ENCODE results near the gene KIRREL2. TPM values are rescaled to one million over a fixed set of nuclear protein-coding genes. Genes with fewer than 3 reads are reported as not detected.

Gene KIRREL2
- total and polyA plus RNA-seq, 9 of the 15 experiments (the other 6 are each of a cell fraction or from before 2014, with no cell fraction given): 0.01 to 0.12 (median 0.09) TPM; not detected in 4

- in situ Hi-C loops (cut with MboI) (no loop called here), intact Hi-C loops (cut with micrococcal nuclease) (no loop called here)
- ChIA-PET CTCF (ENCODE audit: low intra/inter-chr PET ratio) (no interaction called here), POLR2A (no interaction called here)
- no peak for FAIRE-seq
- no peak for DNase-seq (ENCODE audit: extremely low read depth in 1 of 4, low spot score in 3 of 4)
- 3% methylated on average over 8 of the region's 9 CpGs for WGBS (ENCODE audit: insufficient coverage, low coverage, missing lambda C conversion rate)
- Histone ChIP-seq H3K27ac (ENCODE audit: extremely low read depth, low read depth, low read length) (no peak within 1 kb of the TSS), H3K9me3 (replicated peaks; ENCODE audit: control insufficient read depth, insufficient read depth, low read depth, low read length) (no peaks in the 10 kb centered on the region), H3K79me2 (ENCODE audit: control insufficient read depth, insufficient read depth, low read length) (no peaks in the 10 kb centered on the region), H3K9ac (ENCODE audit: insufficient read depth in 1 of 2, low read depth in 2 of 2, low read length in 2 of 2) (peak within 1 kb of the TSS in 1 of 2 experiments; percentile 64; a peak in 1 of 4 replicates), H3K36me3 (ENCODE audit: control insufficient read depth, insufficient read depth, low read length) (no peaks in the 10 kb centered on the region), H4K20me1 (replicated peaks; ENCODE audit: control insufficient read depth, insufficient read depth, low read length) (peaks cover 20% of the 10 kb centered on the region), H3K4me3 (no peak within 1 kb of the TSS), H2AFZ (ENCODE audit: low read depth, low read length) (no peak within 1 kb of the TSS), H3K4me1 (replicated peaks in 1 of 2; ENCODE audit: control insufficient read depth in 2 of 2, insufficient read depth in 2 of 2, low read length in 2 of 2) (peaks cover 8 to 29% of the 10 kb centered on the region in 2 experiments), H3K4me2 (ENCODE audit: insufficient read depth, low read length) (no peak within 1 kb of the TSS), H3K9me1 (ENCODE audit: control insufficient read depth, insufficient read depth, low read length) (peaks cover 4% of the 10 kb centered on the region), H3K27me3 (ENCODE audit: control insufficient read depth in 2 of 2, insufficient read depth in 2 of 2, low read length in 2 of 2) (peaks cover 31 to 79% of the 10 kb centered on the region in 2 experiments)
- ATAC-seq: no peak
- TF ChIP-seq FOXA3 (CRISPR knock-in tag; conservative IDR thresholded peaks at IDR 0.05 in 1 of 2, IDR thresholded peaks at IDR 0.05 in 1 of 2) (no peak), SNRNP70 (optimal IDR thresholded peaks at IDR 0.05; ENCODE audit: low read depth, low read length) (no peak), ZNF780A (CRISPR knock-in tag; IDR thresholded peaks at IDR 0.05) (no peak), SMAD1 (IDR thresholded peaks at IDR 0.05; ENCODE audit: low read depth, low read length, partially characterized antibody) (no peak), ZNF121 (CRISPR knock-in tag; conservative IDR thresholded peaks at IDR 0.05) (peak; percentile 81), PKNOX1 (IDR thresholded peaks at IDR 0.05) (no peak), ZNF280B (CRISPR knock-in tag; IDR thresholded peaks at IDR 0.05) (no peak), ZNF224 (CRISPR knock-in tag; IDR thresholded peaks at IDR 0.05) (no peak)
- no TSS peak for BruUV-seq (replicated peaks)
Measured at GRCh38 chr19:35852029-35852780, 4.5 kb upstream of the KIRREL2 start, which contains the start of gene NPHS1. NPHS1 (minus strand) TSS chr19:35852504; CDS start chr19:35851837, 667 bp downstream.
